ENCODE measurements around the gene RUSC1. TPM values are rescaled to one million over a fixed set of nuclear protein-coding genes. Genes with fewer than 3 reads are reported as not detected.
A peak's percentile ranks its signal among the peaks of the same experiment; 100 is the strongest.

Gene RUSC1, protein sequence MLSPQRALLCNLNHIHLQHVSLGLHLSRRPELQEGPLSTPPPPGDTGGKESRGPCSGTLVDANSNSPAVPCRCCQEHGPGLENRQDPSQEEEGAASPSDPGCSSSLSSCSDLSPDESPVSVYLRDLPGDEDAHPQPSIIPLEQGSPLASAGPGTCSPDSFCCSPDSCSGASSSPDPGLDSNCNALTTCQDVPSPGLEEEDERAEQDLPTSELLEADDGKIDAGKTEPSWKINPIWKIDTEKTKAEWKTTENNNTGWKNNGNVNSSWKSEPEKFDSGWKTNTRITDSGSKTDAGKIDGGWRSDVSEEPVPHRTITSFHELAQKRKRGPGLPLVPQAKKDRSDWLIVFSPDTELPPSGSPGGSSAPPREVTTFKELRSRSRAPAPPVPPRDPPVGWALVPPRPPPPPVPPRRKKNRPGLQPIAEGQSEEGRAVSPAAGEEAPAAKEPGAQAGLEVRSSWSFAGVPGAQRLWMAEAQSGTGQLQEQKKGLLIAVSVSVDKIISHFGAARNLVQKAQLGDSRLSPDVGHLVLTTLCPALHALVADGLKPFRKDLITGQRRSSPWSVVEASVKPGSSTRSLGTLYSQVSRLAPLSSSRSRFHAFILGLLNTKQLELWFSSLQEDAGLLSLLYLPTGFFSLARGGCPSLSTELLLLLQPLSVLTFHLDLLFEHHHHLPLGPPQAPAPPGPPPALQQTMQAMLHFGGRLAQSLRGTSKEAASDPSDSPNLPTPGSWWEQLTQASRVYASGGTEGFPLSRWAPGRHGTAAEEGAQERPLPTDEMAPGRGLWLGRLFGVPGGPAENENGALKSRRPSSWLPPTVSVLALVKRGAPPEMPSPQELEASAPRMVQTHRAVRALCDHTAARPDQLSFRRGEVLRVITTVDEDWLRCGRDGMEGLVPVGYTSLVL
- 10 to 100 TPM; 22.3 to 30.0 TPM for total RNA-seq

DNA sequence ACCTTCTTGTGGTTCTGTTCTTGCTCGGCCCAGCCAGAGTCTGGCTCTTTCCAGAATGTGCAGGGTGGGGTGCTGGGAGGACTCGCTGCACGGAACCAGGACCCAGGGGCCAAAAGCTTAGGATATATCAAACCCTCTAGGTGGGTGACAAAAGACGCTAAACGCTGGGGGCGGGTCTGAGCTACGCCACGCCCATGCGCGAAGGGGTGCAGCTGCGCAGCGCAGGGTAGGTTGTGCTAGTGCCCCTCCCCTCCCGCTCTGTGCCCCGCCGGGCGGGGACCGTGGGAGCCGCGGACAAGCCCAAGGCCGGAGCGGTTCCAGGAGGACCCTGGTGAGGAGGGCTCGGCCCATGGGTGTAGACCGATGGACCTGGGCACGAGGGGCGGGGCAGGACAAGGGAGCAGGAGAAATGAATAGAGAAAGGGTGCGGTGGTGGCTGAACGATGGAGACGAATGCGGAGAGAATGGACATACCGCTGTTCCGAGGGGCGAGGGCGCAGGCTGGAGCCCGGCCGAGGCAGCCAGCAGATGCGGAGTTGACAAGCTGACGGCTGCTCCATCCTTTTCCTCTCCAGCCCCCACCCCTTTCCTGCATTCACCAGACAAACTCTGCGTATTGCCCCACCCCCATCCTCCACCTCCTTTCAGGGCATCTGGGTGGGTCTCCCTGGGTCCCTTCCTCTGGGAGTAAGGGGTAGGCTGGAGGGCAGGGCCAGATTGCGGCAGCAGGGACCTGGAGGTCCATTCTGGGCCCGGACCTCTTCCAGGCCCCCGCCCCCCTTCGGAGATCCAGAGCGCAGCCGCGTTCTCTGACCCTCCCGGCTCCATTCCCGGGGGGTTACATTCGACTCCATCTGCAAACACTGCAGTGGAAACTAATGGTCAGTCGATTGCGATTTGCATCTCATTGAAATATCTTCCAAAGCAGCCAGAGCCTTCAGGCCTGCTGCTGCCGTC, at the start of gene RUSC1:
TSS of gene RUSC1 (plus strand) at position 234 of the 957 bp plus-strand sequence. CDS start 880 bp downstream, outside the sequence.
- Mint-ChIP-seq H3K27ac (no peak within 1 kb of the TSS), H3K4me3 (peak within 1 kb of the TSS; percentile 75)
- peak; percentile 18 for ATAC-seq (replicated peaks)

DNA sequence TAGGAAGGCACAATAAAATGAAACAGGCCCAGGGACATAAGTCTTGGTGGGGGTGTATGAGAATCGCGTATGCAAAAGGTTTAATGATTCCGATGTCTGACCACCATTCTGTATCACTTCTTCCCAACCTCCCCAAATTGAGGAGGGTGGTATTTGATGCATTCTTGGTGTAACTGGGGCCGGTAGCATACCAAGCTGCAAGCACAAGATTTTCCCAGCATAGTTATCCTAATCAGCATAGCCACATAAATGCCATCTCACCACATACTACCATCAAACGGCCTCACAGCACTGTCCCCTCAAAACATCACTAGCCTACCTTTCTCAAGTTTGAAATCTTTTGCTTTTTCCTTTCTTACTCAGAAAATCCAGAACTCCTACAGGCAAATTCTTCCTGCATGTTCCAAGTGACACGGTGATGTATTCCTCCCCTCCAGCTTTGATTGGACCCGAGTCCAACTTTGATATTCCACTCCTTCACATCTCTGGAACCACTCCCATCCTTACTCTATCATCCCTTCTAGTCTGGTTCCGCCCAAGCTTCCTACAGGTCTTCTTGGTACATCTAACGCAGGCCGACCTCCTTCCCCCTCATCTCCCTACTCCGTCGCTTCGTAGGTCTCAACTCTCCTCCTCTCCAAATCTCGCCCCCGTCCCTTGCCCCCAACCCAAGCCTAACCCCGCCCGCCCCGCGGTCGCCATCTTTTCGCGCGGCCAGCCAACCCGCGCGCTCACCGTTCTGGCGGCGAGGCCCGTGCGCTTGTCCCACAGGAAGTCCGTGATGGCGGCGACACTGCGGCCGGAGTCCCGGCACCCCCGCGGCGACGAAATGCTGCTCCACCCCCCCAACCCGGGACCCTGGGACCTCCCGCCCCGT, 48.0 kb upstream of the RUSC1 start:
- no peaks in the 10 kb centered on the region for H3K27me3 Mint-ChIP-seq
- peak overlapping the region; percentile 91 for H3K4me3 Mint-ChIP-seq
- H3K36me3 Mint-ChIP-seq (ENCODE audit: low read depth) = peaks cover 60% of the 10 kb centered on the region
- H3K9me3 Mint-ChIP-seq = no peaks in the 10 kb centered on the region
- peak overlapping the region; percentile 88 for H3K27ac Mint-ChIP-seq
- H3K4me1 Mint-ChIP-seq = peaks cover 20% of the 10 kb centered on the region
- peak; percentile 54 for ATAC-seq (replicated peaks)

More for the DNA sequence above, at the start of gene RUSC1:
- H3K27me3 Mint-ChIP-seq = no peaks in the 10 kb centered on the region
- H3K4me1 Mint-ChIP-seq = peaks cover 14% of the 10 kb centered on the region
- H3K36me3 Mint-ChIP-seq (ENCODE audit: low read depth) = peaks cover 46% of the 10 kb centered on the region
- H3K9me3 Mint-ChIP-seq = no peaks in the 10 kb centered on the region

DNA sequence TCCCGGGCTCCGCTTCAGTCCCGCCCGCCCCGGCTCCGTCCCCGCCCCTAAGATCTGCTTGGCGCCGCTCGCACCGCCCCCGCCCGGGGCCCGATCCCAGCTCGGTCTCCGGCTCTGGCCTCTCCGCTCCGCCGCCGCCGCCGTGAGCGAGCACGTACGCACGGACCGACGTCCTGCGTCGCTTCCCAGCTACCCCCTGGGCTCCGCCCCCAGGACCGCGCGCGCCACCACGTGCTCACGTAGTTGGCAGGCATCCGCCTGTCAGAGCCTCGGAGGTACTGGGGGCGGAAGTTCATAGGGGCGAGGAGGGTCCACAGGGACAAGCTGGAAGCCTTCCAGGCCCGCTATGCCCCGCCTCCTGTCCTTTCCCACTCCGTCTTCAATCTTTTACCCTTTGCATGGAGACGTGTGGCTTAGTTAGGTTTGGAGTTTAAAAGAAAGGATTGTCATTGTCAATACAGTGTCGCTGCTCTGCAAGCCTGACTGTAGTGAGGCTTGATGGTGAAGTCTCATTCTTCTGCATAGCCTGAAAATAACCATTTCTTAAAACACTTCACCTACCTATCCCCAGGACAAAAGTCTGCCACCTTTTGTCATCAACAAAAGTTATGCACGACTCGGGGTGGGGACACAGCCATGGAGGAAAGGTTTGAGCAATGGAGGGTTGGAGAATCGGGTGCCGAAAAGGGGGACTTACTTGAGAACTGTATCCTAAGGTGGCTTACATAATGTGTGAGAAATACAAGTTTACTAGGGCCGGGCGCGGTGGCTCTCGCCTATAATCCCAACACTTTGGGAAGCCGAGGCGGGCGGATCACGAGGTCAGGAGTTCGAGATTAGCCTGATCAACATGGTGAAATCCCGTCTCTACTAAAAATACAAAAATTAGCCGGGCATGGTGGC, 47.1 kb upstream of the RUSC1 start, which contains the start of gene CLK2:
TSS of gene CLK2 (minus strand) at position 162 of the 903 bp plus-strand sequence. CDS start 2,527 bp downstream, outside the sequence.
- Mint-ChIP-seq H3K36me3 (ENCODE audit: low read depth) (peaks cover 51% of the 10 kb centered on the region), H3K27ac (peak within 1 kb of the TSS; percentile 88), H3K9me3 (no peaks in the 10 kb centered on the region), H3K4me3 (peak within 1 kb of the TSS; percentile 91), H3K27me3 (no peaks in the 10 kb centered on the region), H3K4me1 (peaks cover 22% of the 10 kb centered on the region)
- peak; percentile 91 for ATAC-seq (replicated peaks)

DNA sequence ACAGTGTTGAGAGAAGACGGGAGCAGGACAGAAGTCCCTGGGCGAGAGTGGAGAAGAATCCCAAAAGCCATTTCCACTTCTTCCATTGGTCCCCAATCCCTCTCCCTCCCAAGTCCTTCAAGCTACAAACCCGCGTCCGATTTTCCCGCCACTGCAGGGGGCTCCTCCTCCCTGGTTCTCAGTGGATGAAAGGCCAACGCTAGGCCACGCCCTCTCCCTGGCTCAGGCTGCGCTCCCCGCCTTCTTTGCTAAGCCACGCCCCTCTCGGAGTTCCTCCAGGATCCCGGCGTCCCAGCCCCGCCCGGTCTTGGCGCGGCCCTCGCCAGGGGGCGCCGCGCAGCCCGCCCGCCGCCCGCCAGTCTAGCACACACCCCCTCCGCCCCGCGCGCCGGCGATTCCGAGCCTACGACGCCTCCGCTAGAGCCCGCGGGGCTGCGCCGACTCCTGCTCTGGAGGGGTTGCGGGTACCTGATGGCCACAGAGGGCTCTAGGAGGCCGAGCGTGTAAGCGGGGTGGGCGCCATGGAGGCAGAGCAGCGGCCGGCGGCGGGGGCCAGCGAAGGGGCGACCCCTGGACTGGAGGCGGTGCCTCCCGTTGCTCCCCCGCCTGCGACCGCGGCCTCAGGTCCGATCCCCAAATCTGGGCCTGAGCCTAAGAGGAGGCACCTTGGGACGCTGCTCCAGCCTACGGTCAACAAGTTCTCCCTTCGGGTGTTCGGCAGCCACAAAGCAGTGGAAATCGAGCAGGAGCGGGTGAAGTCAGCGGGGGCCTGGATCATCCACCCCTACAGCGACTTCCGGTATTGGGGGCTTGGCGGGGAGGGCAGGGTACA, 43.4 kb upstream of the RUSC1 start, which contains the start of gene HCN3:
TSS of gene HCN3 (plus strand) at position 394 of the 832 bp plus-strand sequence. CDS start at position 522, 128 bp downstream.
- no peak within 1 kb of the TSS for H3K27ac Mint-ChIP-seq
- peak within 1 kb of the TSS; percentile 75 for H3K4me3 Mint-ChIP-seq
- ATAC-seq (replicated peaks) = peak; percentile 76
- H3K4me1 Mint-ChIP-seq = peaks cover 25% of the 10 kb centered on the region
- no peaks in the 10 kb centered on the region for H3K9me3 Mint-ChIP-seq
- H3K27me3 Mint-ChIP-seq = no peaks in the 10 kb centered on the region
- H3K36me3 Mint-ChIP-seq (ENCODE audit: low read depth) = peaks cover 14% of the 10 kb centered on the region

DNA sequence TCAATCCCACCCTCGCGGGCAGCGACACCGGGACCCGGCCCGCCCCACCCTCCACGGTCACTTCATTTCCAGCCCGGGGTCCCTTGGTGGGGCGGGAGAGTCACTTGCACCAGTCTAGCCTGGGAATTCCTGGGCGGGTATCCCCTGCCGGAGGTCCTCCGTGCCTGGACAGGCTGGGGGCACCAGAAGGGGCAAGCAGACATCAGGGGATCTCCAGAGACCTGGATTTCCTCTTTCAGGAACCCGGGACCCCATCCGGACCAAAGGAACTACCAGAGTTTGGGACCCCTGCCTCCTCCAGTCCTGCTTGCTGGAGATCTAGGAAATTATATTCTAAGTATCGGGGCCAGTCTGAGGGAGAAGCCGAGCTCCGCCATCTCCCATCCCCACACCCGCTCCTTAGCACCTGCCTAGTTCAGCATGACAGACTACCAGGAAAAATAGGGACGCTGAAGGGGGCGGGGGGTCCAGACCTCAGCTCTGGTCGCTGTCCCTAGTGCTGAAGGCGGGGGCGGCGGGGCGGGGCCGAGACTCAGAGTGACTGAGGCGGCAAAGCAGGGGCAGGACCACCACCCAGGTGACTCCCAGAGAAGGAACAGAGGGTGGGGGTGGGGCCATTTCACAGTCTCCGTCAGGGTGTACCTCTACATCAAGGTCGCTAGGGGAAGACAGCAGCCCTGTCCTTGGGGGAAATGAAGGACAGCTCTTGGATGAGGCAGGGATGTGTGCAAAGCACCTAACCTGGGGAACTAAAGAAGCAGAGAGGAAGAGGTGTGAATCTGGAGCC, 42.6 kb upstream of the RUSC1 start:
- Mint-ChIP-seq H3K4me3 (peak overlapping the region; percentile 75), H3K36me3 (ENCODE audit: low read depth) (peaks cover 6% of the 10 kb centered on the region), H3K27ac (no peak overlapping the region), H3K27me3 (no peaks in the 10 kb centered on the region), H3K9me3 (no peaks in the 10 kb centered on the region), H3K4me1 (peaks cover 21% of the 10 kb centered on the region)
- ATAC-seq (replicated peaks) = peak; percentile 12

DNA sequence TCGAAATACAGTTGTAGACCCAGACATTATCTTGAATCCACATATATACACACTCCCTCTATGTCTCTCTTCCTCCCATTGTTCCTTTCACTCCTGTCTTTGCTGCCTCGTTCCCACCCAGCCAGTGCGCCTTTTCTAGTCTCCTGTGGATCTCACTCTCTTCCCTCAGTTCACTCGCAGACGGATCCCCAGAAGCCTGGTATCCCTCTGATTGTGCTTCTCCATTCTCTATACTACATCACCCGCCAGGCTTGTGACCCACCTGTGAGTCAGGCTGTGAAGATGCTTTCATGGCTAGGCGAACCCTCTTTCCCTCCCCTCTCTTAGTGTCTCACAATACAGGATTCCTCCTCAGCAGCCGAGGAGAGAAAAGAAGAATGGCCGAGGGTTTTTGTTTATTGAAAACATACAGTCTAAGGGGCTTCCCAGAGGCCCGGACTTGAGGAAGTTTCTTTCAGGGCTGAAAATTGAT, 42.0 kb upstream of the RUSC1 start:
- H3K27me3 Mint-ChIP-seq = no peaks in the 10 kb centered on the region
- H3K27ac Mint-ChIP-seq = no peak overlapping the region
- no peak for ATAC-seq (replicated peaks)

DNA sequence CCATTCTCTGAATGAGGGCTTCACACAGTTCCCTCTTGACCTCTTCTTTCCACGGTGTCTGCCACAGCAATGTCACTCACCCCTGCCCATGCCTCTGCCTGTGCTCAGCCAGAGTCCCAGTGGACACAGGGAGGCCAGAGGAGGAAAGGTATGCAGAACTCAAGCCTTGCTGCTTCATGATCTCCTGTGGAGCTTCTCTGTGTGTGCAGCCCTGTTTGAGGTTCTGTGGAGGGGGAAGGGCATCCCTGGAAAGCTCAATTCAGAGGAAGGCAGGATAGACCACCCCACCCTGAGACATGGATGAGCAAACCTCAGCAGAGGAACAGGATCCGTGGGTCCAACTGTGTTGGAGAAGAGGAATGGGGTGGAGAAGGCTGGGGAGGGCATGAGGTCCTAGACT, 41.4 kb upstream of the RUSC1 start:
- no peaks in the 10 kb centered on the region for H3K36me3 Mint-ChIP-seq (ENCODE audit: low read depth)
- H3K9me3 Mint-ChIP-seq = no peaks in the 10 kb centered on the region
- H3K27me3 Mint-ChIP-seq = no peaks in the 10 kb centered on the region
- H3K4me1 Mint-ChIP-seq = peaks cover 21% of the 10 kb centered on the region
- H3K27ac Mint-ChIP-seq = no peak overlapping the region
- no peak for ATAC-seq (replicated peaks)
- peak overlapping the region; percentile 75 for H3K4me3 Mint-ChIP-seq

More for the DNA sequence above, 42.0 kb upstream of the RUSC1 start:
- Mint-ChIP-seq H3K36me3 (ENCODE audit: low read depth) (no peaks in the 10 kb centered on the region), H3K4me3 (peak overlapping the region; percentile 75), H3K9me3 (no peaks in the 10 kb centered on the region), H3K4me1 (peaks cover 21% of the 10 kb centered on the region)

DNA sequence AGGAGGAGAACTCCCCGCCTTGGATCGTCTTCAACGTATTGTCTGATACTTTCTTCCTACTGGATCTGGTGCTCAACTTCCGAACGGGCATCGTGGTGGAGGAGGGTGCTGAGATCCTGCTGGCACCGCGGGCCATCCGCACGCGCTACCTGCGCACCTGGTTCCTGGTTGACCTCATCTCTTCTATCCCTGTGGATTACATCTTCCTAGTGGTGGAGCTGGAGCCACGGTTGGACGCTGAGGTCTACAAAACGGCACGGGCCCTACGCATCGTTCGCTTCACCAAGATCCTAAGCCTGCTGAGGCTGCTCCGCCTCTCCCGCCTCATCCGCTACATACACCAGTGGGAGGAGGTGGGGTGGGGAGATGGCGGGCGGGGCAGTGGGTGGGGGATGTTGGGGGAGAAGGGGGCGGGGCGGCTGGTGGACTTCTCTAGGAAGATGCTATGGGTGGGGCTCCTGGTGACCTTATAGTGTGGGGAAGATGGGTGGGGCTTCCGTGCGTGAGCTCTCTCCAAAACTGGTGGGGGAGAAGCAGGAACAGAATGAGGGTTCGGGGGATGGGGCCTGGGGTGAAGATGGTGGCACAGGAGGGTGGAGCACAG, 38.1 kb upstream of the RUSC1 start:
- Mint-ChIP-seq H3K36me3 (ENCODE audit: low read depth) (no peaks in the 10 kb centered on the region), H3K4me3 (no peak overlapping the region), H3K27ac (no peak overlapping the region), H3K9me3 (no peaks in the 10 kb centered on the region), H3K27me3 (no peaks in the 10 kb centered on the region), H3K4me1 (peaks cover 11% of the 10 kb centered on the region)
- ATAC-seq (replicated peaks) = no peak

DNA sequence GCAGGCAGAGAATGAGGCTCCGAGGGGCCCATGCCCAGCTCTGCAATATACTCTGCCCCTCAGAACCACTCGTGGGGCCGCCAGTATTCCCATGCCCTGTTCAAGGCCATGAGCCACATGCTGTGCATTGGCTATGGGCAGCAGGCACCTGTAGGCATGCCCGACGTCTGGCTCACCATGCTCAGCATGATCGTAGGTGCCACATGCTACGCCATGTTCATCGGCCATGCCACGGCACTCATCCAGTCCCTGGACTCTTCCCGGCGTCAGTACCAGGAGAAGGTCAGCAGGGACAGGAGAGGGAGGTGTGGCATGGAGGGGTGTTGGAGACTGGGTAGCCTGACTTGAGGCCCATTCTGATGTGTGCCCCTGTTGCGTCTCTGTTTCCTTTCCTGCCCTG, 36.2 kb upstream of the RUSC1 start:
- Mint-ChIP-seq H3K4me1 (peaks cover 2% of the 10 kb centered on the region), H3K9me3 (no peaks in the 10 kb centered on the region), H3K27me3 (no peaks in the 10 kb centered on the region), H3K27ac (no peak overlapping the region), H3K36me3 (ENCODE audit: low read depth) (no peaks in the 10 kb centered on the region), H3K4me3 (no peak overlapping the region)
- no peak for ATAC-seq (replicated peaks)

DNA sequence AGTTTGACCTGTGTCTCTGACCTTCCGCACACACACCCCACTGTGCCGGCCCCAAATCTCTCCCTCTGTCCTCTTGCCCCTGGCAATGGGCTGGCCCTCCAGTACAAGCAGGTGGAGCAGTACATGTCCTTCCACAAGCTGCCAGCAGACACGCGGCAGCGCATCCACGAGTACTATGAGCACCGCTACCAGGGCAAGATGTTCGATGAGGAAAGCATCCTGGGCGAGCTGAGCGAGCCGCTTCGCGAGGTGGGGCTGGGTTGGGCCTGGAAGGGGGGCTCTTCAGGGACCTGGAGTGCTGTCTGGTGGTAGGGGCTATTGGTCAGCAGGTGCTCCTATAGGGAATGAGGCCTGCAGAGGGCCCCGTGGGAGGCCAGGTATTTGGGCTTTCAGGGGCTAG, 35.6 kb upstream of the RUSC1 start:
- no peak overlapping the region for H3K27ac Mint-ChIP-seq
- no peak for ATAC-seq (replicated peaks)

More for the DNA sequence above, 35.6 kb upstream of the RUSC1 start:
- Mint-ChIP-seq H3K27me3 (no peaks in the 10 kb centered on the region), H3K4me3 (no peak overlapping the region), H3K9me3 (no peaks in the 10 kb centered on the region), H3K36me3 (ENCODE audit: low read depth) (no peaks in the 10 kb centered on the region), H3K4me1 (no peaks in the 10 kb centered on the region)
